SK-N-SH (cell line): Measurements from ENCODE around the gene PLCG1. TPM values are rescaled to one million over a fixed set of nuclear protein-coding genes. Genes with fewer than 3 reads are reported as not detected.

Experiments used
- CTCF ChIA-PET: fragments of 300-600, 350-600 bp; formaldehyde crosslinking; extraction: SDS; loops from one replicate; lab custom pipeline; 2021; lab: Yijun Ruan, JAX
- POLR2A ChIA-PET: fragments of 350-600 bp; sonication (Branson Sonifier 250); formaldehyde crosslinking; extraction: SDS; loops from one replicate; lab custom pipeline; 2020; ENCODE audit warnings: antibody characterized with exemption, inconsistent platforms; lab: Yijun Ruan, JAX
- DNase-seq: peaks from one replicate; pipeline ENCODE4 v3.0.0; 2012
- H2AFZ ChIP-seq: fragments of 200-600 bp; sonication (generic); 2 replicates; pipeline ENCODE4 v1.8.1; 2016; ENCODE audit warnings: antibody characterized with exemption, mild to moderate bottlenecking, low read depth
- H3F3A ChIP-seq: fragments of 200-600 bp; sonication (generic); replicated peaks from 2 replicates; pipeline ENCODE3; 2016; ENCODE audit warnings: antibody characterized with exemption, mild to moderate bottlenecking; ENCODE audit not compliant: insufficient read depth
- H3K27ac ChIP-seq, 2 experiments: fragments of 200-500 bp in 1 of 2; fragments of 200-600 bp in 1 of 2; sonication (Bioruptor generic) in 1 of 2; sonication (generic), shearing (Covaris generic) in 1 of 2; 2 replicates each; pipeline versions ENCODE4 v1.5.1 to v1.6.1; 2014 to 2016; ENCODE audit warnings: low read depth in 2 of 2, inconsistent platforms in 1 of 2, low read length in 1 of 2, mild to moderate bottlenecking in 1 of 2, mixed read lengths in 1 of 2
- H3K27me3 ChIP-seq: fragments of 200-600 bp; sonication (generic), shearing (Covaris generic); 2 replicates; pipeline ENCODE4 v1.6.1; 2016; ENCODE audit warnings: mixed run types; ENCODE audit not compliant: insufficient read depth
- H3K36me3 ChIP-seq, 2 experiments: fragments of 200-500 bp in 1 of 2; fragments of 200-600 bp in 1 of 2; sonication (Bioruptor generic) in 1 of 2; sonication (generic) in 1 of 2; replicated peaks in 1 of 2; 2 replicates each; pipeline versions ENCODE3 to v1.5.1; 2014 to 2016; ENCODE audit warnings: low read length in 1 of 2, mild to moderate bottlenecking in 1 of 2; ENCODE audit not compliant: insufficient read depth in 2 of 2, control insufficient read depth in 1 of 2
- H3K4me1 ChIP-seq, 2 experiments: fragments of 200-500 bp in 1 of 2; fragments of 200-600 bp in 1 of 2; sonication (Bioruptor generic) in 1 of 2; sonication (generic), shearing (Covaris generic) in 1 of 2; 2 replicates each; pipeline versions ENCODE4 v1.5.1 to v1.6.1; 2014 to 2016; ENCODE audit warnings: low read depth in 1 of 2, low read length in 1 of 2, mixed run types in 1 of 2; ENCODE audit not compliant: insufficient read depth in 2 of 2, control insufficient read depth in 1 of 2
- H3K4me2 ChIP-seq: fragments of 200-600 bp; sonication (generic), shearing (Covaris generic); 2 replicates; pipeline ENCODE4 v1.6.1; 2017; ENCODE audit warnings: mixed run types
- H3K4me3 ChIP-seq, 2 experiments: fragments of 200-500 bp in 1 of 2; fragments of 200-600 bp in 1 of 2; sonication (Bioruptor generic) in 1 of 2; sonication (generic), shearing (Covaris generic) in 1 of 2; 2 replicates each; pipeline versions ENCODE4 v1.5.1 to v1.8.1; 2014 to 2016; ENCODE audit warnings: low read depth in 2 of 2, inconsistent platforms in 1 of 2, low read length in 1 of 2, mild to moderate bottlenecking in 1 of 2, mixed read lengths in 1 of 2, moderate library complexity in 1 of 2
- H3K79me2 ChIP-seq: fragments of 200-600 bp; sonication (generic); 2 replicates; pipeline ENCODE4 v1.8.1; 2017; ENCODE audit warnings: mild to moderate bottlenecking; ENCODE audit not compliant: insufficient read depth
- H3K9ac ChIP-seq: fragments of 200-600 bp; sonication (generic); 2 replicates; pipeline ENCODE4 v1.6.1; 2017; ENCODE audit warnings: mixed run types
- H3K9me2 ChIP-seq: fragments of 200-600 bp; sonication (generic); 2 replicates; pipeline ENCODE4 v1.6.1; 2017; ENCODE audit warnings: mixed run types
- H3K9me3 ChIP-seq: fragments of 200-600 bp; sonication (generic); 2 replicates; pipeline ENCODE4 v1.6.1; 2017; ENCODE audit warnings: mixed run types, mild to moderate bottlenecking, moderate library complexity
- H4K20me1 ChIP-seq: fragments of 200-600 bp; sonication (generic); 2 replicates; pipeline ENCODE4 v1.6.1; 2017; ENCODE audit warnings: mild to moderate bottlenecking, mixed run types; ENCODE audit not compliant: insufficient read depth
- JUND ChIP-seq: IDR thresholded peaks from 2 replicates; pipeline ENCODE4 v1.4.0; 2012
- NFIC ChIP-seq: IDR thresholded peaks from 2 replicates; pipeline ENCODE4 v1.4.0; 2012; ENCODE audit warnings: borderline replicate concordance
- RAD21 ChIP-seq: IDR thresholded peaks from 2 replicates; pipeline ENCODE4 v1.6.1; 2012; ENCODE audit warnings: mild to moderate bottlenecking, low read length
- RCOR1 ChIP-seq: fragments of 150-350 bp; IDR thresholded peaks from 2 replicates; pipeline ENCODE4 v1.6.1; 2017; ENCODE audit warnings: antibody characterized with exemption, low read length
- SMC3 ChIP-seq: IDR thresholded peaks from 2 replicates; pipeline ENCODE4 v1.6.1; 2012; ENCODE audit warnings: low read depth, low read length, improper control_type of control experiment
- WGBS: methylation state at CpG from one replicate; pipeline ENCODE4 v1.1.6; 2017; ENCODE audit warnings: low lambda C conversion rate; 5-methylcytosine and 5-hydroxymethylcytosine counted together
- polyA plus RNA-seq, 3 experiments: library from polyadenylated mRNA; depleted of rRNA; stranded (reverse); fragments of >200 nt; gene quantifications; 2 replicates each; pipeline ENCODE4 v1.2.3, GENCODE V29; 2012
- TF ChIP-seq, protein P1 (sequence below): IDR thresholded peaks from 2 replicates; pipeline ENCODE4; 2012
- TF ChIP-seq, protein P2 (sequence below): fragments of 200-600 bp; sonication (generic); IDR thresholded peaks from 2 replicates; pipeline ENCODE4 v1.6.1; 2017; ENCODE audit warnings: antibody characterized with exemption, mild to moderate bottlenecking, moderate library complexity
- TF ChIP-seq, protein P3 (sequence below): IDR thresholded peaks from 2 replicates; pipeline ENCODE4 v1.4.0; 2012; ENCODE audit warnings: low read depth, borderline replicate concordance
- TF ChIP-seq, protein P4 (sequence below): IDR thresholded peaks from 2 replicates; pipeline ENCODE4 v1.6.1; 2012; ENCODE audit warnings: mild to moderate bottlenecking, low read depth, low read length, moderate library complexity
- TF ChIP-seq, protein P5 (sequence below): fragments of 150-350 bp; IDR thresholded peaks from 2 replicates; pipeline ENCODE4 v1.6.1; 2016; ENCODE audit warnings: mild to moderate bottlenecking, low read depth, low read length

Gene PLCG1
- polyA plus RNA-seq, 1 of the 3 experiments (the other 2 are of a cell fraction) = 81.4 TPM

DNA sequence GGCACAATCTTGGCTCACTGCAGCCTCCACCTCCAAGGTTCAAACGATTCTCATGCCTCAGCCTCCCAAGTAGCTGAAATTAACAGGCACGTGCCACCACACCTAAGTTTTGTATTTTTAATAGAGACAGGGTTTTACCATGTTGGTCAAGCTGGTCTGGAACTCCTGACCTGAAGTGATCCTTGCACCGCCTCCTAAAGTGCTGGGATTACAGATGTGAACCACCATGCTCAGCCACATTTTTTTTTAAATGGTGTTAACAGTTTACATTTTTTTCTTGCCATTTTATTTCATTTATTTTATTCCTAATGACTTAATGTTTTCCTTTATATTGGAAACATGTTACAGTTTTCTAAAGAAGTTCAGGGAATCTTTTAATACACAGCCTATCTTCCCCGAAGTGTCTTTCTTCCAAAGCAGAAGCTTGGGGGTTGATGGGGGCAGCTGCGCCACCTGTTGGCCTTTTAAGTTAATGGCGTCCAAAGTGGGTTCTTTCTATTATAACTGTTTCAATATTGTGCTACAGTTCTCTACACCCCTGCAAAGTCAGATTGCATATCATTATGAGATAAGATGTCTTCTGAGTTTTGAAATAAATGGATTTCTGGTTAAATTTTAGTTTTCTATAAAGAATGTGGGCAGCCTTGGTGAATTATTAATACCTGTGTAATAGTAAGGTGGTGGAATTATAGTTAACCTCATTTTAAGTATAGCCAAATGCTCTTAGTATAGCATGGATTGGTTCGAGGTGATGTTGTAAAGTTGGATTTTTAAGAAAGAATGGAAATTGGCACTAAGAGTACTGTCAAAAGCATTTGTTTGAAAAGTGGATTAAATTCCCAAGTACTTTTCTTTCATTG lies 42.0 kb upstream of the PLCG1 start:
- Histone ChIP-seq H3K4me2 (no peak overlapping the region), H3K9me3 (no peaks in the 10 kb centered on the region), H3K79me2 (0 out of 2 replicates have a peak, but pooled peaks cover 10% of the 10 kb centered on the region), H3K36me3 (peaks cover 72 to 74% of the 10 kb centered on the region in 2 experiments), H2AFZ (no peak overlapping the region), H3F3A (peaks cover 9% of the 10 kb centered on the region), H3K9ac (no peak overlapping the region), H3K9me2 (no peaks in the 10 kb centered on the region), H3K27ac (no peak overlapping the region), H3K4me1 (peaks cover 9 to 12% of the 10 kb centered on the region in 2 experiments), H3K4me3 (no peak overlapping the region), H3K27me3 (no peaks in the 10 kb centered on the region), H4K20me1 (no peaks in the 10 kb centered on the region)
- POLR2A ChIA-PET = interaction anchor here (0.6 to 1.6 kb wide), 2 partner anchors 103 to 105 kb away, joined by 4 to 5 read pairs; no protein-coding TSS in a partner anchor
- CTCF ChIA-PET = interaction anchor here (0.6 to 6.2 kb wide), 36 partner anchors 9 to 380 kb away, joined by 3 to 87 read pairs (median 4); partner anchors contain the start of gene LPIN3
- DNase-seq = peak; percentile 58
- 41% methylated on average over 7 of the region's 7 CpGs for WGBS
- TF ChIP-seq RAD21 (peak; percentile 89), NFIC (no peak), SMC3 (peak; percentile 93)
- TF ChIP-seq, protein P1, sequence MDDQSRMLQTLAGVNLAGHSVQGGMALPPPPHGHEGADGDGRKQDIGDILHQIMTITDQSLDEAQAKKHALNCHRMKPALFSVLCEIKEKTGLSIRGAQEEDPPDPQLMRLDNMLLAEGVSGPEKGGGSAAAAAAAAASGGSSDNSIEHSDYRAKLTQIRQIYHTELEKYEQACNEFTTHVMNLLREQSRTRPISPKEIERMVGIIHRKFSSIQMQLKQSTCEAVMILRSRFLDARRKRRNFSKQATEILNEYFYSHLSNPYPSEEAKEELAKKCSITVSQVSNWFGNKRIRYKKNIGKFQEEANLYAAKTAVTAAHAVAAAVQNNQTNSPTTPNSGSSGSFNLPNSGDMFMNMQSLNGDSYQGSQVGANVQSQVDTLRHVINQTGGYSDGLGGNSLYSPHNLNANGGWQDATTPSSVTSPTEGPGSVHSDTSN = no peak
- TF ChIP-seq, protein P2, sequence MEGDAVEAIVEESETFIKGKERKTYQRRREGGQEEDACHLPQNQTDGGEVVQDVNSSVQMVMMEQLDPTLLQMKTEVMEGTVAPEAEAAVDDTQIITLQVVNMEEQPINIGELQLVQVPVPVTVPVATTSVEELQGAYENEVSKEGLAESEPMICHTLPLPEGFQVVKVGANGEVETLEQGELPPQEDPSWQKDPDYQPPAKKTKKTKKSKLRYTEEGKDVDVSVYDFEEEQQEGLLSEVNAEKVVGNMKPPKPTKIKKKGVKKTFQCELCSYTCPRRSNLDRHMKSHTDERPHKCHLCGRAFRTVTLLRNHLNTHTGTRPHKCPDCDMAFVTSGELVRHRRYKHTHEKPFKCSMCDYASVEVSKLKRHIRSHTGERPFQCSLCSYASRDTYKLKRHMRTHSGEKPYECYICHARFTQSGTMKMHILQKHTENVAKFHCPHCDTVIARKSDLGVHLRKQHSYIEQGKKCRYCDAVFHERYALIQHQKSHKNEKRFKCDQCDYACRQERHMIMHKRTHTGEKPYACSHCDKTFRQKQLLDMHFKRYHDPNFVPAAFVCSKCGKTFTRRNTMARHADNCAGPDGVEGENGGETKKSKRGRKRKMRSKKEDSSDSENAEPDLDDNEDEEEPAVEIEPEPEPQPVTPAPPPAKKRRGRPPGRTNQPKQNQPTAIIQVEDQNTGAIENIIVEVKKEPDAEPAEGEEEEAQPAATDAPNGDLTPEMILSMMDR = peak; percentile 96
- TF ChIP-seq, all 33 proteins: peak for 3

DNA sequence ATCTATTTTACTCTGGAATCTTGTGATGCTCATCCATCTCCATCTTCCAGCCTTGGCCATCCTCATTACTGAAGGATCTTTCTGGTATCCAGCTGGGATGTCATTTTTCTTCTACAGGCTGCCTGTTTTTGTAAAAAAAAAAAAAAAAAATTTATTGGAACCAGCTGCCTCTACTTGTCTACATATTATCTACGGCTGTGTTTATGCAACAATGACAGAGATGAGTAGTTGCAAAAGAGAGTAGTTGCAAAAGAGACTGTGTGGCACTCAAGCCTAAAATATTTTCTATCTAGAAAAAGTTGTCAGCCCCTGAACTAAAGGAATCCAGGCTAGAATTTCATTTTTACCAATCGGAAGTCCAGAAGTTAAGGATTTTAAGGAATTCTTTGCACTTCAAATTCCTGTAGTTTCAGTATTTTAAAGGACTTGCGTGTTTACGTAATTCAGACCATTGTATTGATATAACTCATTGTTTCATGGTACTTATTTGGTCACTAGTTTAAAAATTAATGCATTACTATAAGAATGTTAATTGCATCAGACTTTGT lies 38.6 kb upstream of the PLCG1 start:
- no peaks in the 10 kb centered on the region for H3K27me3 ChIP-seq
- CTCF ChIA-PET = interaction anchor here (0.6 to 6.2 kb wide), 9 partner anchors 20 to 241 kb away, joined by 3 to 87 read pairs (median 3); no protein-coding TSS in a partner anchor
- no peaks in the 10 kb centered on the region for H4K20me1 ChIP-seq
- no peaks in the 10 kb centered on the region for H3K9me2 ChIP-seq
- peaks cover 68 to 82% of the 10 kb centered on the region in 2 experiments for H3K36me3 ChIP-seq
- 0 out of 2 replicates have a peak, but pooled peaks cover 10% of the 10 kb centered on the region for H3K79me2 ChIP-seq
- no peak overlapping the region for H3K4me3 ChIP-seq
- H3K9me3 ChIP-seq = no peaks in the 10 kb centered on the region
- no peak overlapping the region for H3K4me2 ChIP-seq
- DNase-seq = peak; percentile 35
- H3K27ac ChIP-seq = peak overlapping the region; percentile 1 to 58; a peak in 2 of 4 replicates
- H3K4me1 ChIP-seq = peaks cover 9 to 12% of the 10 kb centered on the region in 2 experiments
- 73% methylated on average over 4 of the region's 4 CpGs for WGBS
- POLR2A ChIA-PET = no interaction called here
- H3K9ac ChIP-seq = no peak overlapping the region
- H3F3A ChIP-seq = peaks cover 9% of the 10 kb centered on the region
- H2AFZ ChIP-seq = no peak overlapping the region
- TF ChIP-seq RCOR1 (0 out of 2 replicates have a peak, but pooled peaks have one; percentile 6), JUND (no peak)
- TF ChIP-seq, protein P3, sequence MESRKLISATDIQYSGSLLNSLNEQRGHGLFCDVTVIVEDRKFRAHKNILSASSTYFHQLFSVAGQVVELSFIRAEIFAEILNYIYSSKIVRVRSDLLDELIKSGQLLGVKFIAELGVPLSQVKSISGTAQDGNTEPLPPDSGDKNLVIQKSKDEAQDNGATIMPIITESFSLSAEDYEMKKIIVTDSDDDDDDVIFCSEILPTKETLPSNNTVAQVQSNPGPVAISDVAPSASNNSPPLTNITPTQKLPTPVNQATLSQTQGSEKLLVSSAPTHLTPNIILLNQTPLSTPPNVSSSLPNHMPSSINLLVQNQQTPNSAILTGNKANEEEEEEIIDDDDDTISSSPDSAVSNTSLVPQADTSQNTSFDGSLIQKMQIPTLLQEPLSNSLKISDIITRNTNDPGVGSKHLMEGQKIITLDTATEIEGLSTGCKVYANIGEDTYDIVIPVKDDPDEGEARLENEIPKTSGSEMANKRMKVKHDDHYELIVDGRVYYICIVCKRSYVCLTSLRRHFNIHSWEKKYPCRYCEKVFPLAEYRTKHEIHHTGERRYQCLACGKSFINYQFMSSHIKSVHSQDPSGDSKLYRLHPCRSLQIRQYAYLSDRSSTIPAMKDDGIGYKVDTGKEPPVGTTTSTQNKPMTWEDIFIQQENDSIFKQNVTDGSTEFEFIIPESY = no peak
- TF ChIP-seq, protein P2 = no peak
- TF ChIP-seq, protein P4, sequence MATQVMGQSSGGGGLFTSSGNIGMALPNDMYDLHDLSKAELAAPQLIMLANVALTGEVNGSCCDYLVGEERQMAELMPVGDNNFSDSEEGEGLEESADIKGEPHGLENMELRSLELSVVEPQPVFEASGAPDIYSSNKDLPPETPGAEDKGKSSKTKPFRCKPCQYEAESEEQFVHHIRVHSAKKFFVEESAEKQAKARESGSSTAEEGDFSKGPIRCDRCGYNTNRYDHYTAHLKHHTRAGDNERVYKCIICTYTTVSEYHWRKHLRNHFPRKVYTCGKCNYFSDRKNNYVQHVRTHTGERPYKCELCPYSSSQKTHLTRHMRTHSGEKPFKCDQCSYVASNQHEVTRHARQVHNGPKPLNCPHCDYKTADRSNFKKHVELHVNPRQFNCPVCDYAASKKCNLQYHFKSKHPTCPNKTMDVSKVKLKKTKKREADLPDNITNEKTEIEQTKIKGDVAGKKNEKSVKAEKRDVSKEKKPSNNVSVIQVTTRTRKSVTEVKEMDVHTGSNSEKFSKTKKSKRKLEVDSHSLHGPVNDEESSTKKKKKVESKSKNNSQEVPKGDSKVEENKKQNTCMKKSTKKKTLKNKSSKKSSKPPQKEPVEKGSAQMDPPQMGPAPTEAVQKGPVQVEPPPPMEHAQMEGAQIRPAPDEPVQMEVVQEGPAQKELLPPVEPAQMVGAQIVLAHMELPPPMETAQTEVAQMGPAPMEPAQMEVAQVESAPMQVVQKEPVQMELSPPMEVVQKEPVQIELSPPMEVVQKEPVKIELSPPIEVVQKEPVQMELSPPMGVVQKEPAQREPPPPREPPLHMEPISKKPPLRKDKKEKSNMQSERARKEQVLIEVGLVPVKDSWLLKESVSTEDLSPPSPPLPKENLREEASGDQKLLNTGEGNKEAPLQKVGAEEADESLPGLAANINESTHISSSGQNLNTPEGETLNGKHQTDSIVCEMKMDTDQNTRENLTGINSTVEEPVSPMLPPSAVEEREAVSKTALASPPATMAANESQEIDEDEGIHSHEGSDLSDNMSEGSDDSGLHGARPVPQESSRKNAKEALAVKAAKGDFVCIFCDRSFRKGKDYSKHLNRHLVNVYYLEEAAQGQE = no peak
- TF ChIP-seq, protein P5, sequence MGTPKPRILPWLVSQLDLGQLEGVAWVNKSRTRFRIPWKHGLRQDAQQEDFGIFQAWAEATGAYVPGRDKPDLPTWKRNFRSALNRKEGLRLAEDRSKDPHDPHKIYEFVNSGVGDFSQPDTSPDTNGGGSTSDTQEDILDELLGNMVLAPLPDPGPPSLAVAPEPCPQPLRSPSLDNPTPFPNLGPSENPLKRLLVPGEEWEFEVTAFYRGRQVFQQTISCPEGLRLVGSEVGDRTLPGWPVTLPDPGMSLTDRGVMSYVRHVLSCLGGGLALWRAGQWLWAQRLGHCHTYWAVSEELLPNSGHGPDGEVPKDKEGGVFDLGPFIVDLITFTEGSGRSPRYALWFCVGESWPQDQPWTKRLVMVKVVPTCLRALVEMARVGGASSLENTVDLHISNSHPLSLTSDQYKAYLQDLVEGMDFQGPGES = no peak
